SHP77 treated with DMSO at 0.1 percent for 48 hours (cell line): Measurements from ENCODE around the gene PAAF1.
"Not testable (repeated sequence)": the region's sequence is repeated elsewhere in the genome, so short reads cannot be mapped to it uniquely, and the experiment has no call there.

Source experiments
- DNase-seq: peaks from one replicate; lab custom pipeline; 2025; lab: John Stamatoyannopoulos, UW

Gene PAAF1

GRCh38 chr11:73883856-73884255, 7.1 kb downstream of the PAAF1 start:
- no peak for DNase-seq

DNA sequence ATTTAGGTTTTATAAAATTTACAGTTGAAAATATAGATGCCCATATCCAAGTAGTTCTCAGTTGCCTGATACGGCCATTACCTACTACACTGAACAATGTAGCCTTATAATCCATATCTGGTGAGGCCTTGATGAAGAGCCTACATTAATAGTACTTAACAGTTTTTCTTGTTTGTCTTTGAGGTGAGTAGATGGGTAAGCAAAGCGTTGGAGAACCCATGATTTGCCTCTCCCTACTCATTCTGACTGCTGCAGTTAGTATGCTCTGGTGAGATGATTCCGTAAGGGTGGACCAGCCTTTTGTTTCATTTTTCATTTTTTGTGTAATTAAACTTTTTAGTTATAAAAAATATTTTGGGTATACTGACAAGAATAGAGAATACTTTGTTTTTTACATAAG, 11.4 kb downstream of the PAAF1 start:
- DNase-seq: no peak

DNA sequence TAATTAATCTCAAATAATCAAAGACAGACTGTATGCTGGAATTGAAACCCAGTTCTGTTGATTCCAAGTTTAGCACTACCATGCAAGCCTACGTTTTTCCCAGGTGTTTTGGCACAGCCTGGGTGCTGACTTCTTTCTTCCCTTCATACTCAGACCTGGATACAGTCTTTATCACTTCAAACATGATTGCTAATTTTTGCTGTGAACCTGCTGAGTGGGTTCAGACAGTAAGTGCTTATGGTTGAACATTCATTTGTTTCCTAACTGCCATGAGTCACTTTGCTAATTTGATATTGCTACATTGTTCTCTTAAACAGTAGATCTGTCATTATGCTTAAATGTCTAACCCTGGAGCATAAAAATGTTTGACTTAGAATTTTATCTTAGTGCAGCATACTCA, 12.2 kb downstream of the PAAF1 start:
- no peak for DNase-seq

DNA sequence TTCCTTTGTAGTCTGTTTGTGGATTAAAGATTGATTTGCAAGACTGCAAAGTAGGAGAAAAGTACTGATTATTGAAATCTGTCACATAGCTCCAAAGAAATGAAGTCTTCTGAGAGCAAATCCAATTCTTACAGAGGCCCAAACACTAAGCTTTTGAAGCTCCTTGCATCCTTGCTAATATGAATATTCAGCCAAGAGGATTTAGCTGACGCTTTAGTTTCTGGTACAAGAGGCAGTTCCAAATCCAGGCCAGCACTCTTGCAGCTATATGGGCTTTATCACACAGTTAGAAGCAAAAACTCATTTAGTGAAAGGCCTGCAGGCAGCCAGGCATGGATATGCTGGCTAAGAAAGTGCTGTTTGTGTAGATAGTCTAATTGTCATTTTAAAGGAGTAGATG, 12.7 kb downstream of the PAAF1 start:
- no peak for DNase-seq

DNA sequence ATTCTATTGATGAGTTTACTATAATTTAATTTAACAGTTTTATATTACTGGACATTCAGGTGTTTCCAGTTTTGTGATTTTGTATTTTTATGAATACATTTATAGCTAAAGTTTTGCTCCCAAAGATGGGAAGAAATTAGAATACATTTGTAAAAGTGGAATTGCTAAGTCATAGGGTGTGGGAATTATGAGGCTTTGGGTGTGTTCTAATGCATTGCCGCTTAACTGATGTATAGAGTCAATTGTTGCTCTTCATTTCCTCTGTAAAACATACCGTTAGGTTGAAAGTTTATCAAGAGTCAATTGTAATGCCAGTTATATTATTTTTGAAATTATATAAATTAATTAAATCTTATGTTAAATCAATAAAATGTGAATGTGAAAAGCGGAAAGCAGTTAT, 16.2 kb downstream of the PAAF1 start:
- DNase-seq: no peak

DNA sequence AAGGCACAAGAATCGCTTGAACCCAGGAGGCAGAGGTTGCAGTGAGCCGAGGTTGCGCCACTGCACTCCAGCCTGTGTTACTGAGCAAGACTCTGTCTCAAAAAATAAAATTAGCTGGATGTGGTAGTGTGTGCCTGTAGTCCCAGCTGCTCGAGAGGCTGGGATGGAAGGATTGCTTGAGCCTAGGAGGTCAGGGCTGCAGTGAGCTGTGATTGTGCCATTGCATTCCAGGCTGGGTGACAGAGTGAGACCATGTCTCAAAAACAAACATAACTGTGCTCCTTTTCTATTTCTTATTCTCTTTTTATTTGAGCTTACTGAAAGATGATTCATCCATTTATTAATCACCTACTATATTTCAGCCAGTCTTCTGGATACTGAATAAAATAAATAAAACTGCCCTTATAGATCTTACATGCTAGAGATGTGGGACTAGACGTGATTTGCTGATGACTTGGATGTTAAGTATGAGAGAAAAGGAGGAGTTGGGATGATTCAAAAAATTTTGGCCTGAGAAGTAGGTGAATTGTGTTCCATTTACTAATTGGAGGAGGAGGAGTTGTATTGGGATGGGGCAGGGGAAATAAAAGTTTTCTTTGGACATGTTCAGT, 18.0 kb downstream of the PAAF1 start:
- DNase-seq: no peak

GRCh38 chr11:73902303-73902702, 25.5 kb downstream of the PAAF1 start:
- no peak for DNase-seq

DNA sequence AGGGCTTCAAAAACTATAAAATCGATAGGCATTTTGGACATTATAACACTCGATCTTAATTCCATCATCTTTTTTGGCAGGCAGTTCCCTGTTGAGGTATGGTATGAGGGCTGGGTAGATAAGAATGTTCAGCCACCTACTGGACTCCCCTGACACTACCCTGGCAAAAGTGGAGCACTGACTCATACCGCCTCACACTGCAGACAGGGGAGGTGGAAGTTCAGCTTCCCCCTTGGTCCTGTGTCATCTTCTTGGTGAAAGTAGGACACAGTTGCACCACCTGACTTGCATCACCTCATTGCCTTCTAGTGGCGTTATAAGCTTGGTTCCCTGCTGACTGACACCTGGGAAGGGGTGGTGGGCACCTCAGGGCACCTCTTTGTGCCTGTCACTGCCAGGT, 30.4 kb downstream of the PAAF1 start:
- DNase-seq: no peak

DNA sequence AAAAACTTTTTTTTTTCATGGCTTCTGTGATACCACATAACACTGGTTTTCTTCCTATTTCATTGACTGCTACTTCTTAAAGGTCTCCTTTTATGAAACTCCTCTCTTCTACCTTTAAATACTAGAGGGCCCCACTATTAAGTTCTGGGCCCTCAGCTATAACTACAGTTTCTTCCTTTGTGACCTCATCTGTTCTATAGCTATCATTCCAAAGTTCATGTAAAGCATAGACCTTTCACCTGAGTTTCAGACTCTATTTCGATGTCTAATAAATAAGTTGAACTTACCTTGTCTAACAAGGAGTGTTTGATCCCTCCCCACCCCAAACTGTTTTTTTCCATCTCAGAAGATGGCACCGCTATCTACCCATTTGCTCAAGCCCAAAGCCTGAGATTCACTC, 35.2 kb downstream of the PAAF1 start:
- no peak for DNase-seq

DNA sequence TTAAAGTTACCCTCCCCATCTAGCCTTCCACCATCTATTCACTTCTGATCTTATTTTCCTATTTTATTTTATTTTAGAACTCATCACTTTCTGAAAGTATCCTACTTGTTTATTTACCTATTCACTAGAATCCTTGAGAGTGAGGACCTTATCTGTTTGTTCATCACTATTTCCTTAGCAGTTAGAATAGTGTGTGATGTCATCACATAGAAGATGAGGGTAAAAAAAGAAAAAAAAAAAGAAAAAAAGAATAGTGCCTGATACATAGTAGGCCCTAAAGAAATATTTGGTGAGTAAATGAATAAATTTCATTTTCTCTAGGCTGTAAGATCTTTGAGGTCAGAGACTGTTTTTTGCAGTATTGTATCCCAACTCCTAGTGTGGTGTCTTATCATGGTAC, 36.7 kb downstream of the PAAF1 start:
- DNase-seq: no peak

DNA sequence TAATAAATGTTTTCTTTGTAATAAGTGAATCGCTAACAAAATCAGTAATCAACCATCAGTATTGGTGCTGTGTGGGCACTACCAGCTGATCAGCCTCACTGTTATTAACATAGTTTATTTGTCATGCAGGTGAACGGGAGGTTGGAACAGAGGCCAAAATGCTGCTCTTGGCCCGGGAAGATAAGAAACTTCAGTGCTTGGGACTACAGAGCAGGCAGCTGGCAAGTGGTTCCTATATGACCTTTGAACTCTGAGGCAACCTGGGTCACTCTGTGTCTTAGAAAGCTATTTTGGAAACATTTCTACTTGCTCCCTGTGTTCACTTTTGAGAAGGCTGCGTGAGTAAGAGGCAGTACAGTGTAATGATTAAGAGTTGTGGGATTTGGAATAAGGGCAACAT, 37.5 kb downstream of the PAAF1 start:
- no peak for DNase-seq

DNA sequence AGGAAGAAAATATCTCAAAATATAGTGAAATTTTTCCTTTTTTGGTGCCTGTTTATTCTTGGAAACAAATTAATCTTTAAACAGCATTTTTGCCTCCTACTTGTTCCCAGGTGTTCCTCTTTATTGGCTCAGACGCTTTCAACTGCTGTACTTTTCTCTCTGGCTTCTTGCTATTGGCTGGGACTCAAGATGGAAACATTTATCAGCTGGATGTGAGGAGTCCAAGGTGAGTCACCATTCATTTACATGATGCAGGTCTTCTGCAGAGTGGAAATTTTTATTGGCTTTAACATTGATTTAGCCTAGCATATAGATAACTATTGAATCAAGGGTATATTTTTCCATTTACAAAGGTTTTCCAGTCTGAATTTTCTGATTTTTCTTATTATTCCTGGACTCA, 39.6 kb downstream of the PAAF1 start:
- no peak for DNase-seq

- no peak for DNase-seq
Observed at GRCh38 chr11:73921180-73921579, 44.4 kb downstream of the PAAF1 start.

DNA sequence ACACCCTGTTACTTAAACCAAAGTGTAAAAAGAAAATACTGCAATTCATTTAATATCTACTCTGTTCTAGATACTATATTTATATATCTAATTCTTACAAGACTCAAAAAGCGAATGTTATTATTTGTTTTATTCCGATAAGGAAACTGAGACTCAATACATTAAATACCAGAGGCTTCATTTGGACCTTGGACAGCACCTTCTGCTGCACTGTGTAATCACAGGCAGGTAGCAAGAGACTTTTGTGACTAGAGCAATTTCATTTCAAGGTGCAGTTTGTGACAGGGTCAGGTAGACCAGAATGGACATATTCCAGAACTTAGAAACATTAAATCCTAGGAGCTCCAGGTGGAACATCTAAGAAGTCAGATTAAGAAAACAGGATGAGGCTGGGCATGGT, 52.6 kb downstream of the PAAF1 start:
- DNase-seq: no peak

- peak; percentile 9 for DNase-seq
Observed at GRCh38 chr11:73931039-73931645, 54.3 kb downstream of the PAAF1 start.

DNA sequence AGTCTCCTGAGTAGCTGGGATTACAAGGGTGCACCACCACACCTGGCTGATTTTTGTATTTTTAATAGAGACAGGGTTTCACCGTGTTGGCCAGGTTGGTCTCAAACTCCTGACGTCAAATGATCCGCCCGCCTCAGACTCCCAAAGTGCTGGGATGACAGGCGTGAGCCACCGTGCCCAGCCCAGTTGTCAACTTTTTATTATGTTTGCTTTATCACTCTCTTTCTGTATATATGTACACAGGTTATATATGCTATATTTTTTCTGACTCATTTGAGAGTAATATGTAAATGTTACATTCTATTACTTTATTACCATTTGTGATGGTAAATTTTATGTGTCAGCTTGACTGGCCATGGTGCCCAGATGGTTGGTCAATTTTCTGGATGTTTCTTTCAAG, 55.2 kb downstream of the PAAF1 start:
- no peak for DNase-seq

DNA sequence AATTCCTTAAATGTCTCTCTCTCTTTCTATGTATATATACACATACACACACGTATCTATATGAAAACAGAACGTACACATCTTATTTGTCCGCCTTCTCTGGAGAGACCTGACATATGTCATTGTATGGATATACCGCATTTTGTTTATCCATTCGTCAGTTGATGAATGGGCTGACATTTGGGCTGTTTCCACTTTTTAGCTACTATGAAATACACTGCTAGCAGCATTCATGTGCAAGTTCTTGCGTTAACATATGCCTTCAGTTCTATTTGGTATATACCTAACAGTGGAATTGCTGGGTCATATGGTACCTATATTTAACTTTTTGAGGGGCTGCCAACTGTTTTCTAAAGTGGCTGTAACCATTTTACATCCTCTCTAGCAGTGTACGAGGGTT, 56.0 kb downstream of the PAAF1 start:
- no peak for DNase-seq

GRCh38 chr11:73936047-73936446, 59.2 kb downstream of the PAAF1 start:
- not testable (repeated sequence) for DNase-seq

DNA sequence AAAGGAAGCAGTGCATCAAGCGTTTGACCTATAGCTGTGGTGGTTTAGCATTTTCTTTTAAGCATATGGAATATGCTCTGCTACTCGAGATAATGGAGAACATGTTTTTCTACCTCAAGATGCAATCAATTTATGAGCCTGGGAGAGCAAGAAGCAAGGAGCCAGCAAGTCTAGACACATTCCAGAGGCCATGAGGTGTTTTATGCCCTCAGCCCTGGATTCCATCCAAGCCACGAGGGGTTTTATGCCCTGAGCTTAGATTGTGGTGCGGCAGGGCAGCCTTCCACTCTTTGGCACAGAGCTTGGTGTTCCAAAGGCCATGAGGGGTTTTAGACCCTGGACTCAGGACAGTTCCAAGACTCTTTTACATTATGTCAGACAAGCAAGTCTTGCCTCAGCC, 62.3 kb downstream of the PAAF1 start:
- DNase-seq: no peak

GRCh38 chr11:73940801-73941570, 64.2 kb downstream of the PAAF1 start:
- DNase-seq: no peak

- DNase-seq: no peak
Observed at GRCh38 chr11:73942010-73942409, 65.2 kb downstream of the PAAF1 start.

DNA sequence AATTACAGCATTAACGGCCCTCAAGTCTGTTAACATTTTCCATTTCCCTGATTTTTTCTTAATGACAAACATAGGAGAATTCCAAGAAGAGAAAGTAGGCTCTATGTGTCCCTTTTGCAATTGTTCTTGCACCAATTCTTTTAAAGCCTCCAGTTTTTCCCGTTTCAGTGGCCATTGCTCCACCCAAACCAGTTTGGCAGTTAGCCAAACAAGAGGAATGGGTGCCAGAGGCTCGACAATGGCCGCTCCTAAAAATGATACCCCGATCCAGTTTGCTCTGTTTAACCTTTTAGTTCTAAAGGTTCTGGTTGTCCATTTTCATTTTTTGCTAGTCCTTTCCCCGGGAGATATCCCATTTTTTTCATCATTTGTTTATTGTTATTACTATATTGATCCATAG, 67.3 kb downstream of the PAAF1 start:
- DNase-seq: no peak

DNA sequence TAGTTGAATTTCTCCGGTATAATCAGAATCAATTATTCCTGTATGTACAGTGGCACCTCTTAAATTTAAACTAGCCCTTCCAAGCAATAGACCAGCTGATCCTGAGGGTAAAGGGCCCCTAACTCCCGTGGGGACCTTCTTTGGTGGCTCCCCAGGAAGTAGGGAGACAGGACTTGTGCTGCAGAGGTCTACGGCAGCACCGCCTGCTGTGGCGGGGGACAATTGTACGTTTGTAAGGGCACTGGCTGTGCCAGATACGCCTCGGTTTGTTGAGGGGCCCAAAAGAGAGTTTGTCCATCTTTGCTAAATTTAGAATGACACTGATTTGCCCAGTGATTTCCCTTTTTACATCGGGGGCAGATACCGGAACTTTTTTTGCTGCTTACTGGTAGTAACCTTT, 68.1 kb downstream of the PAAF1 start:
- no peak for DNase-seq

- DNase-seq: no peak
Observed at GRCh38 chr11:73945396-73945795, 68.6 kb downstream of the PAAF1 start.
